ENCODE measurements around the gene RHEX.

- TF ChIP-seq EP300 (IDR thresholded peaks at IDR 0.05; ENCODE audit: borderline replicate concordance in 1 of 2, low read depth in 1 of 2, low read length in 1 of 2) (no peak), CTCF (IDR thresholded peaks at IDR 0.05) (no peak), SMC3 (IDR thresholded peaks at IDR 0.05; ENCODE audit: low read depth, low read length) (no peak)
These were observed 59.8 kb downstream of the RHEX start for GRCh38 chr1:206112600-206113301.

Data from SK-N-SH (cell line).